HFFc6 (cell line): ENCODE data around the gene COL4A1. TPM values are rescaled to one million over a fixed set of nuclear protein-coding genes. Genes with fewer than 3 reads are reported as not detected.

ENCODE experiments used
- DNase-seq: peaks from one replicate; pipeline ENCODE4 v3.0.0-alpha.2; 2018
- H3K27ac Mint-ChIP-seq: 2 replicates; pipeline ENCODE4 v1.8.0; 2020; ENCODE audit warnings: mild to moderate bottlenecking, mixed read lengths
- H3K27me3 Mint-ChIP-seq: 2 replicates; pipeline ENCODE4 v1.8.0; 2021; ENCODE audit warnings: mild to moderate bottlenecking, moderate library complexity, mixed read lengths; ENCODE audit not compliant: insufficient read depth
- H3K36me3 Mint-ChIP-seq: 2 replicates; pipeline ENCODE4 v1.8.0; 2021; ENCODE audit warnings: low read depth, mixed read lengths
- H3K4me1 Mint-ChIP-seq: 2 replicates; pipeline ENCODE4 v1.8.0; 2020; ENCODE audit warnings: low read depth, mixed read lengths
- H3K4me3 Mint-ChIP-seq: 2 replicates; pipeline ENCODE4 v1.8.0; 2020; ENCODE audit warnings: mild to moderate bottlenecking, moderate library complexity, mixed read lengths
- H3K9me3 Mint-ChIP-seq: 2 replicates; pipeline ENCODE4 v1.8.0; 2020; ENCODE audit warnings: mild to moderate bottlenecking, mixed read lengths
- total RNA-seq, 6 experiments: library from RNA; stranded (reverse); fragmentation: NEBNext Ultra II Directional; extraction: Animal tissue kit (Norgen Biotek cat#: 25700); gene quantifications; 2 replicates in 1 of 6; 3 replicates in 5 of 6; pipeline ENCODE4 v1.2.3, GENCODE V29; 2021
- TF ChIP-seq, protein P1 (sequence below): fragments of 200-600 bp; sonication (generic); IDR thresholded peaks from 2 replicates; pipeline ENCODE4 v1.5.0; 2021; ENCODE audit warnings: antibody characterized with exemption, mild to moderate bottlenecking

Gene COL4A1
- total RNA-seq, 6 experiments from 2014 or later, result 137 to 328 (median 148) TPM

- H3K36me3 Mint-ChIP-seq, result peaks cover 15% of the 10 kb centered on the region
- no peaks in the 10 kb centered on the region for H3K9me3 Mint-ChIP-seq
- no peak for DNase-seq
- H3K27ac Mint-ChIP-seq, result no peak overlapping the region
- no peaks in the 10 kb centered on the region for H3K4me1 Mint-ChIP-seq
- H3K4me3 Mint-ChIP-seq, result no peak overlapping the region
- TF ChIP-seq, protein P1, sequence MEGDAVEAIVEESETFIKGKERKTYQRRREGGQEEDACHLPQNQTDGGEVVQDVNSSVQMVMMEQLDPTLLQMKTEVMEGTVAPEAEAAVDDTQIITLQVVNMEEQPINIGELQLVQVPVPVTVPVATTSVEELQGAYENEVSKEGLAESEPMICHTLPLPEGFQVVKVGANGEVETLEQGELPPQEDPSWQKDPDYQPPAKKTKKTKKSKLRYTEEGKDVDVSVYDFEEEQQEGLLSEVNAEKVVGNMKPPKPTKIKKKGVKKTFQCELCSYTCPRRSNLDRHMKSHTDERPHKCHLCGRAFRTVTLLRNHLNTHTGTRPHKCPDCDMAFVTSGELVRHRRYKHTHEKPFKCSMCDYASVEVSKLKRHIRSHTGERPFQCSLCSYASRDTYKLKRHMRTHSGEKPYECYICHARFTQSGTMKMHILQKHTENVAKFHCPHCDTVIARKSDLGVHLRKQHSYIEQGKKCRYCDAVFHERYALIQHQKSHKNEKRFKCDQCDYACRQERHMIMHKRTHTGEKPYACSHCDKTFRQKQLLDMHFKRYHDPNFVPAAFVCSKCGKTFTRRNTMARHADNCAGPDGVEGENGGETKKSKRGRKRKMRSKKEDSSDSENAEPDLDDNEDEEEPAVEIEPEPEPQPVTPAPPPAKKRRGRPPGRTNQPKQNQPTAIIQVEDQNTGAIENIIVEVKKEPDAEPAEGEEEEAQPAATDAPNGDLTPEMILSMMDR, result no peak
- peaks cover 2% of the 10 kb centered on the region for H3K27me3 Mint-ChIP-seq
Observed at GRCh38 chr13:110170020-110170790, 136.8 kb downstream of the COL4A1 start.

DNA sequence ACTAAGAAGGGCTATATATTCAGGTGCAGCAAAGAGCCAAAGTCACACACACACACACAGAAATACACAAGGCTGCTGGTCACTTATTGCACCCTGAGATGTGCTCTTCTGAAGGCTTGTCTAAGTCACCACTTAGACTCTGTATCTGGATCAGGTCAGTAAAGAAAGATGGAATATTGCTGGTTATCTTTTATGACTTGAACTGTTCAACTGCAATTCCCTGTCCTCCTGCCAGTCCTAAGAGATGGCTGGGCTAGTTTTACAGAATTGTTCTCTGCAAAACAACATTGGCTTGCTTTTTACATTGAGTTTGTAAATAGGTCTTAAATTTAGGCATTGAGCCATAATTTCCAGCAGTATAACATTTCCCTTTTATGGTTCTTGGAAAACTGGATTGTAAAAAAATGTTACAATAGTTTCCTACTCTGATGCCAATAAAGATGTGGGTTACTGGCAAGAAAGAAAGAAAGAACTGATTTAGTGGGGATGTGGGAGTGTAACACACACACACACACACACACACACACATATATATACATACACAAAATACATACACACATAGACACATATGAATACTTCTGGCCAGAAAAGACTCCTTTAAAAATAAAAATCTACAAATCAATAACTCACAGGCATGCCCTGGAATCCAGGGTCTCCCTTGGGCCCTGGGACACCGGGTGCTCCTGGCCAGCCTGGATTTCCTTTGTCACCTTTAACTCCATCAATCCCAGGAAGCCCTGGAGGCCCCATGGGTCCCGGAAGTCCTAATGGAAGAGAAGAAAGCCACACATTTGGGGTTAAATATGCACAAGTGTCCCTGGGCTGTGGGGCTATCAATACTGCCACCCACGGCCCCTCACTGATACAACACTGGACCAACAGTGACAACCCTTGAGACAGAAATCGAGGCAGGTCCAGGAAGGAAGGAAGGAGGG is 137.7 kb downstream of the COL4A1 start:
- TF ChIP-seq, protein P1, result no peak
- no peak for DNase-seq
- H3K36me3 Mint-ChIP-seq, result peaks cover 8% of the 10 kb centered on the region
- no peaks in the 10 kb centered on the region for H3K4me1 Mint-ChIP-seq
- H3K9me3 Mint-ChIP-seq, result no peaks in the 10 kb centered on the region
- H3K4me3 Mint-ChIP-seq, result no peak overlapping the region
- no peak overlapping the region for H3K27ac Mint-ChIP-seq
- H3K27me3 Mint-ChIP-seq, result peaks cover 2% of the 10 kb centered on the region

DNA sequence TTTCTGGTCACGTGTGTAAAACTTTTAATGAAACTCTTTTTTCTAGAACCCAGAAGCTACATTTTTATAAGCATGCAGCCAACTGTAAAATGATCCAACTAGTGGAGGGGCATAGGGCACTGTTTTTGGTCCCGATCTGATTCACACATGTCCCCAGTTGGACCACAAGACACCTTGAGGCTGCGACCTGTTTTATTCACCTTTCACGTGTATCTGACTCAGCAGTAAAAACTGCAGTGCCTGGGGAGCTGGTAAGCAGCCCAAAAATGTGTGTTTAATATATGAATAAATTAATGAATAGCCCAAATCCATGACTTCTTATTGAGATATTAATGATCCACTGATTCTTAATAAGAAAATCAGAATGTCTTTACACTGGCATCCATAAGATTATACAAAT is 140.4 kb downstream of the COL4A1 start:
- Mint-ChIP-seq H3K4me1 (no peaks in the 10 kb centered on the region), H3K36me3 (peaks cover 7% of the 10 kb centered on the region), H3K9me3 (no peaks in the 10 kb centered on the region), H3K4me3 (no peak overlapping the region), H3K27ac (no peak overlapping the region), H3K27me3 (peaks cover 4% of the 10 kb centered on the region)
- TF ChIP-seq, protein P1, result no peak
- no peak for DNase-seq

DNA sequence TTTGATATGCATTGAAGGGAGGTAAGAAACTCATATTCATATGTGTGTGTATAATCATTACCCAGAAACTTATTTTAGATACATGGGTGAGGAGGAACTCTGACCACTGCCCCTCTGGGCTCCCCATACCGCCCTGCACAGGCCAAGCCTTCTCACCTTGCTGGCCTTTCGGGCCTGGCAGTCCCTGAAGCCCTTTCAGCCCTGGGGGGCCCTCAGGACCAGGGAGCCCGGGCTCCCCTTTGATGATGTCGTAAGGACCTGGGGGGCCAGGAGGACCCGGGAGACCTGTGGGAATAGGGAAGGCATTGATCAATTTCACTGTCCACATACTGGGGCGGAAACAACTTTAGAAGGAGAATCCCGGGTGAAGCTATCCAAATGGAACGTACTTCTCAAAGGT is 142.3 kb downstream of the COL4A1 start:
- H3K4me3 Mint-ChIP-seq, result no peak overlapping the region
- H3K4me1 Mint-ChIP-seq, result no peaks in the 10 kb centered on the region
- DNase-seq, result no peak
- TF ChIP-seq, protein P1, result no peak
- H3K27ac Mint-ChIP-seq, result no peak overlapping the region
- peaks cover 14% of the 10 kb centered on the region for H3K36me3 Mint-ChIP-seq
- H3K9me3 Mint-ChIP-seq, result no peaks in the 10 kb centered on the region
- H3K27me3 Mint-ChIP-seq, result peaks cover 4% of the 10 kb centered on the region

DNA sequence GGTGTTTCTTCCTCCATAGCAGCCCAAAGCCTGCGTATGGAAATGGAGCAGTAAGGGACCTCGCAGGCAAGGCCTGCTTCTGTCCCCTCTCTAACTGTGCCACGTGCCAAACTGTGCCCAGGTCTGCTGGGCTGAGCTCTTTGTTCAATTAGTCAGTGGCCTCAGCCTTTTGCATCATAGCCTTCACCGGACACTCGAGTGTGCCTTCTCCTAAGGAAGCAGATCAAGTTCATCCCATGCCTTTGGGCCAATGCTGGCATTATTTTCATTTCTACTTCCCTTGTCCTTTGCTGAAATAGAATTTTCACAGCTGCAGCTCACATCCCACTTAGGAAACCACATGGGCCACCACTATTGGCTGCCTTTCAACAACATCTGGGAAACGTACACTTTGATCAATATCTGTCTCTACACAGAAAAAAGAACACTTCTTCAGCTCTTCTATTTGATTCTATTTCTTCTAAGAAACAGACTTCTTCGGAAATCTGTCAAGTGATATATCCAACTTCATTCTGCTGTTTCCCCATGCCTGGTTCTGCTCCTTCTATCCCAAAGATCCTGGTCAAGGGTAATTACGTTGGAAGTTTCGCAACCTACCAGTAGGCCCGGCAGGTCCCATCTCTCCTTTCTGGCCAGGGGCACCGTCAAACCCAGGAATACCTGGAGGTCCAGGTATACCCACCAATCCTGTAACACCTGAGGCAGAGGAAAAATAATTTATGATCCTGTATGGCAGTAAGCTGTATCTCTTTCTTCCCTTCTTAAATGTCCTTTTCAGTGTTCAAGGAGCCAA is 143.9 kb downstream of the COL4A1 start:
- Mint-ChIP-seq H3K36me3 (peaks cover 18% of the 10 kb centered on the region), H3K9me3 (no peaks in the 10 kb centered on the region), H3K27ac (no peak overlapping the region), H3K4me1 (no peaks in the 10 kb centered on the region), H3K27me3 (peaks cover 4% of the 10 kb centered on the region), H3K4me3 (no peak overlapping the region)
- no peak for DNase-seq
- TF ChIP-seq, protein P1, result no peak
